Psoas muscle (tissue), 8 donors: ENCODE measurements around the gene ZNF366. TPM values are rescaled to one million over a fixed set of nuclear protein-coding genes. Genes with fewer than 3 reads are reported as not detected.

Experiments used
- ATAC-seq, 4 donors: fragments of 200-7000 bp; cut with Tn5 transposase; one replicate each; pipeline ENCODE4 v1.9.1; 2020; ENCODE audit warnings: moderate library complexity in 3 of 4, mild to moderate bottlenecking in 2 of 4
- DNase-seq, 2 donors: peaks; one replicate each; pipeline ENCODE4 v3.0.0-alpha.2; 2020
- H3K27ac ChIP-seq: fragments of 200-600 bp; one replicate; pipeline ENCODE4 v1.8.0; 2022
- H3K27me3 ChIP-seq, 3 donors: fragments of 200-600 bp in 1 of 3; one replicate each; pipeline versions ENCODE4 v1.6.1 to v1.8.0; 2013 to 2022; ENCODE audit warnings: low read length in 2 of 3, mild to moderate bottlenecking in 2 of 3, moderate library complexity in 1 of 3; ENCODE audit not compliant: insufficient read depth in 3 of 3
- H3K36me3 ChIP-seq, 2 donors: fragments of 200-600 bp in 1 of 2; one replicate each; pipeline versions ENCODE4 v1.6.1 to v1.8.0; 2013 to 2022; ENCODE audit warnings: low read depth in 1 of 2, mild to moderate bottlenecking in 1 of 2, moderate library complexity in 1 of 2; ENCODE audit not compliant: insufficient read depth in 1 of 2
- H3K4me1 ChIP-seq: fragments of 200-600 bp; one replicate; pipeline ENCODE4 v1.8.0; 2022
- H3K4me3 ChIP-seq: fragments of 200-600 bp; one replicate; pipeline ENCODE4 v1.8.0; 2022; ENCODE audit warnings: mild to moderate bottlenecking
- H3K9me3 ChIP-seq: fragments of 200-600 bp; one replicate; pipeline ENCODE4 v1.8.0; 2022
- WGBS, 3 donors: extraction: QIAGEN DNeasy Blood & Tissue Kit; methylation state at CpG; one replicate each; pipeline versions ENCODE4 v1.1.6 to v1.1.7; 2013; 5-methylcytosine and 5-hydroxymethylcytosine counted together
- intact Hi-C, 2 donors: fragments of 100-400 bp; cut with DNase I; formaldehyde crosslinking; loops; one replicate each; pipeline versions ENCODE4 v1.11.0 to v1.14.2; 2022
- polyA plus RNA-seq, 3 donors: library from polyadenylated mRNA; stranded (reverse); fragments of 200-250 nt; gene quantifications; one replicate each; pipeline ENCODE4 v1.2.3, GENCODE V29; 2013
- total RNA-seq, 4 donors: library from RNA; stranded (reverse); fragmentation: NEBNext Ultra II Directional in 2 of 4; extraction: Animal tissue kit (Norgen Biotek cat#: 25700) in 2 of 4; gene quantifications; one replicate each; pipeline versions ENCODE4 v1.2.1 to v1.2.4, GENCODE V29; 2021 to 2023
- TF ChIP-seq, protein P1 (sequence below): fragments of 200-600 bp; IDR thresholded peaks from one replicate; pipeline ENCODE4 v1.8.0; 2022; ENCODE audit warnings: antibody characterized with exemption
- donor health status: healthy with polysubstance abuse.
- donor health status: DM: no; HTN: no; CAD: no; lungs with moderate emphysema.
- donor health status: Bipolar disorder and iron deficiency.
- donor health status: healthy.
- donor health status: DM: yes; HTN: yes; CAD: no.
- donor health status: DM: no; HTN: no; CAD: no.
- donor health status: DM: no; HTN: no; CAD: no.
- donor health status: DM: yes; HTN: yes; CAD: no.

ZNF366 gene
- total and polyA plus RNA-seq, 7 donors: 1.2 to 6.6 (median 3.4) TPM

DNA sequence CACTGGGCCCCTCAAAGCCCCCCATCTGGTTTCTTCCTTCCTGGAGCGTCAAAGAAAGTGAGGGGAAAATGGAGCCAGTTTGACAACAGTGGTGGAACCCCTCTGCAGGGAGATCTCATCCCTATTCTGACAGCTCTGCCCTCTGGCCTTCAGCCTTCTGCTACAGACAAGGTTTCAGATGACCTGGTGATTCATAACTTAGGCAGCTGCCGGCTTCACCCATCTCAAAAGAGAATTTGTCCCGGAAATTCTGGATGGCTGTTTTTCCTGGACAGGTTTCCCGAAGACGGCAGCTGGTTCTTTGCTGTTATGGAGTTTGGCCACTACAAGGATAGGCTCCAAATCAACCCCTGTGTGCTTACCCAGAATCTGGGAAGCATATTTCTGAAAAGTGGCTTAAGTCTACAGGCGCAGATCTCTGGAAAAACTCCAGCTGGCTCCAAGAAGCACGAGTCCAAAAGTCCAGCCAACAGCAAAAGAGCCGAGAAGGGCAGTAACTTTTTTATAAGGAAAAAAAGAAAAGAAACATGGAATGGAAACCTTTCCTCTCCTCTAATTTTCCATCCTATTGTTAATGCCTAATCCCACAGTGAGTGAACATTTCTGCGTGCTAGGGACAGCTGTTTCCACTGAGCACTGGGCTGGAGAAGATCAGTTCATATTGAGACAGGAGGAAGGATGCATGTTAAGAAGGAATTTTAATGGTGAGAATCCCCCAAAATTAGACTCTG is 54.5 kb downstream of the ZNF366 start:
- Histone ChIP-seq H3K4me1 (peaks cover 31% of the 10 kb centered on the region), H3K9me3 (no peaks in the 10 kb centered on the region), H3K4me3 (peak overlapping the region; percentile 3), H3K36me3 (no peaks in the 10 kb centered on the region), H3K27ac (peak overlapping the region; percentile 94), H3K27me3 (no peaks in the 10 kb centered on the region)
- ATAC-seq (peak; percentile 90 to 94 (median 92)), DNase-seq (peak; percentile 69 to 80)
- intact Hi-C loops: loop anchor here (5.0 kb wide), 2 partner anchors 55 to 75 kb away; partner anchors contain the start of gene ZNF366 (in 1 of the 2)
- TF ChIP-seq, protein P1, sequence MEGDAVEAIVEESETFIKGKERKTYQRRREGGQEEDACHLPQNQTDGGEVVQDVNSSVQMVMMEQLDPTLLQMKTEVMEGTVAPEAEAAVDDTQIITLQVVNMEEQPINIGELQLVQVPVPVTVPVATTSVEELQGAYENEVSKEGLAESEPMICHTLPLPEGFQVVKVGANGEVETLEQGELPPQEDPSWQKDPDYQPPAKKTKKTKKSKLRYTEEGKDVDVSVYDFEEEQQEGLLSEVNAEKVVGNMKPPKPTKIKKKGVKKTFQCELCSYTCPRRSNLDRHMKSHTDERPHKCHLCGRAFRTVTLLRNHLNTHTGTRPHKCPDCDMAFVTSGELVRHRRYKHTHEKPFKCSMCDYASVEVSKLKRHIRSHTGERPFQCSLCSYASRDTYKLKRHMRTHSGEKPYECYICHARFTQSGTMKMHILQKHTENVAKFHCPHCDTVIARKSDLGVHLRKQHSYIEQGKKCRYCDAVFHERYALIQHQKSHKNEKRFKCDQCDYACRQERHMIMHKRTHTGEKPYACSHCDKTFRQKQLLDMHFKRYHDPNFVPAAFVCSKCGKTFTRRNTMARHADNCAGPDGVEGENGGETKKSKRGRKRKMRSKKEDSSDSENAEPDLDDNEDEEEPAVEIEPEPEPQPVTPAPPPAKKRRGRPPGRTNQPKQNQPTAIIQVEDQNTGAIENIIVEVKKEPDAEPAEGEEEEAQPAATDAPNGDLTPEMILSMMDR: no peak
- 3 to 7% (median 4%) methylated on average over 9 of the region's 9 CpGs for WGBS, 3 donors

DNA sequence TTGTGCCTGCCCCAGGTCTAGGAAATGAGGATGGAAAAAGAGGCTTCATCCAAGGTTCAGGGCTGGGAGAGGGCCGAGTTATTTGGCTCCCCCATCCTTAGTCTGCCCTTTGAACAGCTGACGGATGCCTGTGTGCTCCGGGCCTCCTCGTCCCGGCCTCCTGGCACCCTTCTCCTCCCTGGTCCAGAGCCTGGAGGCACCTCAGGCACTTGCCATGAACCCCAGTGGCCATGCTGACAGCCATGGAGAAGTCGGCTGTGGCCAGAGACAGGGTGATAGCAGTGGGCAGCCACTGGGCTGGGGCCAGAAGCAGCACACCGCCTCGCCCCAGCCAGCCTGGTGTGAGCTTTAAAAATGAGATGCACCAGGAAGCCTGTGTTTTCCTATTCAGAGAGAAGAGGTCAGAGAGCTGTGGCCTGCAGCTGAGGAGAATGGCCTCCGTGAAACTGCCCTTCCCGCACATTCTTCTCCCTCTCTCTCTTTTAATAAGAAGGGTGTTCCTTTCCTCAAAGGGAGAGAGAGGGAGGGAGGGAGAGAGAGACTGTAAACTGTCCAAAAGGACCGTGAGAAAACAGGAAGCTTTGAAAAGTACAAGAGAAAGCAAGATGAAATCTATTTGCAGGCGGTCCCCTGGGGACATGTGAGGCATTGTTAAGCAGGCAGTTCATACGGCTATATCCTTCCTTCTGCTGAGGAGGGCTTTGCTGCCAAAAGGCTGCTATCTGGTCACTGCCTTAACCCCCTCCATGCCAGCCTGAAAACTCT is 55.3 kb downstream of the ZNF366 start:
- peak; percentile 67 to 84 (median 78) for ATAC-seq
- no peaks in the 10 kb centered on the region for H3K36me3 ChIP-seq
- 3 to 8% (median 4%) methylated on average over 13 of the region's 13 CpGs for WGBS, 3 donors
- intact Hi-C loops: loop anchor here (5.0 kb wide), 2 partner anchors 55 to 75 kb away; partner anchors contain the start of gene ZNF366 (in 1 of the 2)
- no peak overlapping the region for H3K4me3 ChIP-seq
- peaks cover 31% of the 10 kb centered on the region for H3K4me1 ChIP-seq
- peak overlapping the region; percentile 94 for H3K27ac ChIP-seq
- no peaks in the 10 kb centered on the region for H3K27me3 ChIP-seq
- no peaks in the 10 kb centered on the region for H3K9me3 ChIP-seq
- TF ChIP-seq, protein P1: no peak
- peak; percentile 77 to 85 for DNase-seq

DNA sequence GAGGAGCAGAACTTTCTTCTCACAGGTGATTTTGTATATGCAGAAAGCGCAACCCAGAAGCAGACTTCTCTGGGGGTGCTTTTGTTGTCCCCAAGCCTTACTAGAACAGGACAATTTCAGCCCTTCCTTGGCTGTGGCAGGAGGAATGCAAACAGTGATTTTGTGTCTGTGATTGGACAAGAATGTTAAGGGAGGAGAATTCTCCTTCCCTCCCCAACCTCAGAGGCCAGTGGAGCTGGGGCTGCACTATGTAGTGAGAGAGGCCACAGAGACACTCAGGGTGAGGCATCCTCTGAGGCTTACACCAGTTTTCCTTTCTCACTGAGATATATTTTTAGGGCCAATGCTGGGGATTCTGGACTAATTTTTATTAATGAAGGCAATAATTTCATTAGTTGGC is 58.8 kb downstream of the ZNF366 start:
- 14 to 58% (median 19%) methylated on average over 1 of the region's 1 CpG for WGBS, 3 donors
- peaks cover 48% of the 10 kb centered on the region for H3K4me1 ChIP-seq
- H3K9me3 ChIP-seq: no peaks in the 10 kb centered on the region
- TF ChIP-seq, protein P1: no peak
- H3K27ac ChIP-seq: no peak overlapping the region
- intact Hi-C loops: no loop called here
- no peak overlapping the region for H3K4me3 ChIP-seq
- no peak for DNase-seq
- H3K27me3 ChIP-seq: no peaks in the 10 kb centered on the region
- H3K36me3 ChIP-seq: no peaks in the 10 kb centered on the region
- no peak for ATAC-seq

DNA sequence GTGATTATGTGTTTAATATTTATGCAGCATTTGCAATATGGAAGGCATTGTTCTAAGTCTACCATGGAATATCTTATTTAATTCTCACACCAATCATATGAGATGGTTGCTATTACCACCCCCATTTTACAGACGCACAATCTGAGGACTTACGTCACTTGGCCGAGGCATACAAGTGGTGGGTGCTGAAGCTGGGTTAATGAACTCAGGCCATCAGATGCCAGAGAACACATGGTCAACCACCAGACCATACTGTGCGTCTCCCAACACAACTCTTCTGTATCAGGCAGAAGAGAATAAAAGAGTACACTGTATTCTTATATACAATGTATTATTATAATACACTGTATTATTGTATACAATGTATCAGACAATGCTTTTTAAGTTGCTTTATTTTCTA is 59.5 kb downstream of the ZNF366 start:
- Histone ChIP-seq H3K27me3 (no peaks in the 10 kb centered on the region), H3K36me3 (no peaks in the 10 kb centered on the region), H3K27ac (no peak overlapping the region), H3K9me3 (no peaks in the 10 kb centered on the region), H3K4me1 (peaks cover 45% of the 10 kb centered on the region), H3K4me3 (no peak overlapping the region)
- DNase-seq (no peak), ATAC-seq (no peak)
- TF ChIP-seq, protein P1: no peak
- WGBS, 3 donors: 95 to 96% (median 95%) methylated on average over 4 of the region's 4 CpGs
- intact Hi-C loops: no loop called here
